PC-9 (cell line): ENCODE data around the gene ARHGAP26.

Experiments used
- CTCF ChIP-seq: fragments of 200-600 bp; sonication (generic); conservative IDR thresholded peaks from 2 replicates; pipeline ENCODE4 v1.6.1; 2017; ENCODE audit warnings: mixed run types, antibody characterized with exemption, mild to moderate bottlenecking, moderate library complexity
- EZH2 ChIP-seq: fragments of 200-600 bp; sonication (generic); IDR thresholded peaks from 2 replicates; pipeline ENCODE4 v1.8.0; 2017; ENCODE audit warnings: antibody characterized with exemption, low read depth

- TF ChIP-seq CTCF (no peak), EZH2 (no peak)
Observed at GRCh38 chr5:143151056-143151700, 381.0 kb downstream of the ARHGAP26 start.
